GM23248 (cell line): ENCODE data around the gene CACNA1C.

ENCODE experiments used
- EZH2 ChIP-seq: fragments of 200-600 bp; sonication (generic); IDR thresholded peaks from 2 replicates; pipeline ENCODE4 v1.6.1; 2018; ENCODE audit warnings: antibody characterized with exemption, mild to moderate bottlenecking; ENCODE audit not compliant: insufficient read depth, poor library complexity, severe bottlenecking
- EZH2phosphoT487 ChIP-seq: fragments of 200-600 bp; sonication (generic); IDR thresholded peaks from 2 replicates; pipeline ENCODE4 v1.6.1; 2018; ENCODE audit warnings: antibody characterized with exemption, moderate library complexity, mild to moderate bottlenecking, low read depth; ENCODE audit not compliant: insufficient read depth

GRCh38 chr12:2341051-2341751, 288.4 kb downstream of the CACNA1C start:
- TF ChIP-seq EZH2 (no peak), EZH2phosphoT487 (no peak)
